GM18868 (cell line): ENCODE measurements around the gene RXRA.

Experiments used
- ATAC-seq: cut with Tn5 transposase; IDR thresholded peaks from one replicate; pipeline ENCODE4 v1.9.1; 2021; ENCODE audit warnings: mild to moderate bottlenecking, moderate library complexity; ENCODE audit not compliant: unreplicated experiment

The RXRA gene

GRCh38 chr9:134395002-134395517 lies 68.8 kb downstream of the RXRA start:
- no peak for ATAC-seq

GRCh38 chr9:134395737-134396257 lies 69.5 kb downstream of the RXRA start:
- ATAC-seq: no peak

GRCh38 chr9:134396258-134396742 lies 70.0 kb downstream of the RXRA start:
- no peak for ATAC-seq

- ATAC-seq: no peak
These were observed 70.6 kb downstream of the RXRA start for GRCh38 chr9:134396825-134397224.

GRCh38 chr9:134398756-134399155 lies 72.5 kb downstream of the RXRA start:
- ATAC-seq: no peak

- no peak for ATAC-seq
These were observed 73.3 kb downstream of the RXRA start for GRCh38 chr9:134399435-134400056.

GRCh38 chr9:134400283-134400682 lies 74.0 kb downstream of the RXRA start:
- no peak for ATAC-seq

- no peak for ATAC-seq
These were observed 75.1 kb downstream of the RXRA start for GRCh38 chr9:134401391-134401790.

- no peak for ATAC-seq
These were observed 75.9 kb downstream of the RXRA start for GRCh38 chr9:134402182-134402581.

GRCh38 chr9:134403292-134403681 lies 77.0 kb downstream of the RXRA start:
- ATAC-seq: no peak

GRCh38 chr9:134403682-134404301 lies 77.5 kb downstream of the RXRA start:
- ATAC-seq: no peak

GRCh38 chr9:134404376-134405358 lies 78.4 kb downstream of the RXRA start:
- ATAC-seq: no peak

- ATAC-seq: no peak
These were observed 79.3 kb downstream of the RXRA start for GRCh38 chr9:134405527-134405926.

GRCh38 chr9:134406366-134407120 lies 80.3 kb downstream of the RXRA start:
- no peak for ATAC-seq

GRCh38 chr9:134407121-134407779 lies 81.0 kb downstream of the RXRA start:
- ATAC-seq: peak; percentile 71

- ATAC-seq: no peak
These were observed 82.1 kb downstream of the RXRA start for GRCh38 chr9:134408389-134408788.

GRCh38 chr9:134408939-134409737 lies 82.9 kb downstream of the RXRA start:
- ATAC-seq: no peak

- ATAC-seq: no peak
These were observed 84.0 kb downstream of the RXRA start for GRCh38 chr9:134410071-134410834.
